Measurements from ENCODE around the gene SLC25A13. TPM values are rescaled to one million over a fixed set of nuclear protein-coding genes. Genes with fewer than 3 reads are reported as not detected.

The SLC25A13 gene
- total and polyA plus RNA-seq, 2 of the 4 experiments (the other 2 are of a cell fraction) = 7.4 to 11.7 TPM

- no peak overlapping the region for H2BK5ac ChIP-seq (ENCODE audit: low read depth, low read length, poor library complexity, severe bottlenecking)
- no peak overlapping the region for H3K4ac ChIP-seq (ENCODE audit: low read depth, low read length)
- no peak overlapping the region for H3K4me3 ChIP-seq (ENCODE audit: insufficient read depth, low read depth, low read length)
- H4K8ac ChIP-seq (ENCODE audit: low read depth in 2 of 2, low read length in 2 of 2) = no peak overlapping the region
- H3K9me3 ChIP-seq (ENCODE audit: control insufficient read depth, insufficient read depth, low read length) = no peaks in the 10 kb centered on the region
- H3K23ac ChIP-seq (ENCODE audit: low read depth, low read length) = no peak overlapping the region
- no peak overlapping the region for H2BK15ac ChIP-seq (ENCODE audit: low read depth, low read length)
- POLR2A ChIA-PET (ENCODE audit: unreplicated experiment) = no interaction called here
- H2BK120ac ChIP-seq (ENCODE audit: low read depth, low read length) = no peak overlapping the region
- H3K14ac ChIP-seq (replicated peaks; ENCODE audit: low read depth, low read length) = no peak overlapping the region
- intact Hi-C loops (cut with micrococcal nuclease) (no loop called here), in situ Hi-C loops (cut with MboI; ENCODE audit: low sequenced_read_pairs) (no loop called here), dilution Hi-C loops (cut with HindIII; ENCODE audit: low sequenced_read_pairs, unreplicated experiment) (no loop called here)
- no peak overlapping the region for H2AFZ ChIP-seq (replicated peaks; ENCODE audit: low read length, poor library complexity)
- TF ChIP-seq MXI1 (IDR thresholded peaks at IDR 0.05; ENCODE audit: borderline replicate concordance, low read depth, low read length) (no peak), CTCF (conservative IDR thresholded peaks at IDR 0.05; ENCODE audit: low read depth, low read length) (no peak)
- no TSS peak for BruUV-seq (replicated peaks)
- H2AK9ac ChIP-seq (replicated peaks; ENCODE audit: low read depth, low read length, poor library complexity) = no peak overlapping the region
- 100% methylated on average over 1 to 2 of the region's 4 CpGs for WGBS, 2 experiments (ENCODE audit: extremely low coverage in 2 of 2, insufficient read length in 1 of 2)
- H3K4me1 ChIP-seq (ENCODE audit: control insufficient read depth, insufficient read depth, low read length) = no peaks in the 10 kb centered on the region
- no peaks in the 10 kb centered on the region for H3K36me3 ChIP-seq (ENCODE audit: control insufficient read depth, insufficient read depth, low read length)
- H2AK5ac ChIP-seq (ENCODE audit: low read depth, low read length) = no peak overlapping the region
- H2BK20ac ChIP-seq (ENCODE audit: low read depth, low read length) = no peak overlapping the region
- DNase-seq (peak; percentile 8), ATAC-seq (ENCODE audit: low read depth) (peak; percentile 21; the same call in 1 of the 2 replicates)
- no peak overlapping the region for H3K27ac ChIP-seq (ENCODE audit: insufficient read depth, low read length)
- H3K27me3 ChIP-seq (ENCODE audit: control insufficient read depth, insufficient read depth, low read length) = no peaks in the 10 kb centered on the region
- no peak overlapping the region for H4K5ac ChIP-seq (ENCODE audit: low read depth, low read length)
- H3K4me2 ChIP-seq (ENCODE audit: low read depth, low read length) = no peak overlapping the region
- no peak overlapping the region for H4K91ac ChIP-seq (ENCODE audit: insufficient read depth, low read depth, low read length)
- peaks cover 25 to 42% of the 10 kb centered on the region in 2 experiments; a peak in 3 of 4 replicates for H3K79me1 ChIP-seq (ENCODE audit: low read depth in 1 of 2, low read length in 2 of 2)
- H4K20me1 ChIP-seq (ENCODE audit: insufficient read depth, low read length) = no peaks in the 10 kb centered on the region; the same call in 1 of the 2 replicates
- H3K56ac ChIP-seq (ENCODE audit: extremely low read depth, insufficient read depth, low read length) = no peak overlapping the region
- H3K18ac ChIP-seq (ENCODE audit: low read depth, low read length) = no peak overlapping the region
- peaks cover 5% of the 10 kb centered on the region; the same call in 1 of the 2 replicates for H3K9me1 ChIP-seq (ENCODE audit: insufficient read depth, low read length)
- H3K9ac ChIP-seq (ENCODE audit: low read depth, low read length) = no peak overlapping the region
- CTCF ChIA-PET = interaction anchor here (0.6 kb wide), 1 partner anchor 50 kb away, joined by 3 read pairs; no protein-coding TSS in a partner anchor
Observed at GRCh38 chr7:96314402-96315124, 7.3 kb downstream of the SLC25A13 start.

Measured in IMR-90 (cell line).